DMS 273 (cell line): ENCODE results near the gene LITAF.
"Not testable (repeated sequence)": the region's sequence is repeated elsewhere in the genome, so short reads cannot be mapped to it uniquely, and the experiment has no call there.

ENCODE experiments used
- DNase-seq: peaks from one replicate; lab custom pipeline; 2025; ENCODE audit not compliant: unreplicated experiment; lab: John Stamatoyannopoulos, UW

The LITAF gene

GRCh38 chr16:11621539-11621919, 34.8 kb upstream of the LITAF start:
- DNase-seq: peak; percentile 54

DNA sequence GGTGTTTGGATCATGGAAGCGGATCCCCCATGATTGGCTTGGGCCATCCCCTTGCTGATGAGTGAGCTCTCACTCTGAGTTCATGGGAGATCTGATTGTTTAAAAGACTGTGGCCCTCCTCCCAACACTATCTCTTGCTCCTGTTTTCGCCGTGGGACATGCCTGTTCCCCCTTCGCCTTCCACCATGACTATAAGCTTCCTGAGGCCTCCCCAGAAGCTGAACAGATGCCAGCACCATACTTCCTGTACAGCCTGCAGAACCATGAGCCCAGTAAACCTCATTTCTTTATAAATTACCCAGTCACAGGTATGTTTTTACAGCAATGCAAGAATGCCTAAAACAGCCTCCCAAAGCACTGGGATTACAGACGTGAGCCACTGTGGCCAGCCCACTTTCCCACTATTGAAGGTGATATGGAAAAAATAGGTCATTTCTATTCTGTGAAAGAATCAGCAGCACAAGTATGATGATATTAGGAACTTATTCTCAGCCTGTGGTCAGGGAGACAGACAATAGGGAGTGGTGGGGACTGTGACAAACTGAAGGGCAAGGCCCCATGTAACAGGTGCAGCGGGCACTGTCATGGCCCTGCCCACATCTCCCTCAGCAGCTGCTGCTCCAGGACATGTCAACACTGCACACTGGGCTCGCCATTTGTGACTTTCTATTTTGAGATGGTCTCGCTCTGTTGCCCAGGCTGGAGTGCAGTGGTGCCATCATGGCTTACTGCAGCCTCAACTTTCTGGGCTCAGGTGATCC, 33.7 kb upstream of the LITAF start:
- DNase-seq: no peak

DNA sequence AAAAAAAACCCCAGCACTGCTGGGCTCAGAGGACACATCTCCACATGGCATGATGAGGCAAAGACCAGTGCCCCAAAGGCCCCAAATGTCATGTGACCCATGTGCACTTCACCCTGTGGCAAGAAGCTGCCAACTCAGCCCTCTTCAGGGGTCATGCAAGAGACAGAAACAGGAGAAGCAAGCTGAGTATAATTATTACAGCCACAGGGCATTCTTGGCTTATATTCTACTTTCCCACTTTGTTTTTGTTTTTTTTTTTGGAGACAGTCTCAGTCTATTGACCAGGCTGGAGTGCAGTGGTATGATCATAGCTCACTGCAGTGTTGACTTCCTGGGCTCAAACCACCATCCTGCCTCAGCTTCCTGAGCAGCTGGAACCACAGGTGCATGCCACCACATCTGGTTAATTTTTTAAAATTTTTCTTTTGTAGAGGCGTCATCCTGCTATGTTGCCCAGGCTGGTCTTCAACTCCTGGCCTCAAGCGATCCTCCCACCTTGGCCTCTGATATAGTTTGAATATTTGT, 32.7 kb upstream of the LITAF start:
- no peak for DNase-seq

DNA sequence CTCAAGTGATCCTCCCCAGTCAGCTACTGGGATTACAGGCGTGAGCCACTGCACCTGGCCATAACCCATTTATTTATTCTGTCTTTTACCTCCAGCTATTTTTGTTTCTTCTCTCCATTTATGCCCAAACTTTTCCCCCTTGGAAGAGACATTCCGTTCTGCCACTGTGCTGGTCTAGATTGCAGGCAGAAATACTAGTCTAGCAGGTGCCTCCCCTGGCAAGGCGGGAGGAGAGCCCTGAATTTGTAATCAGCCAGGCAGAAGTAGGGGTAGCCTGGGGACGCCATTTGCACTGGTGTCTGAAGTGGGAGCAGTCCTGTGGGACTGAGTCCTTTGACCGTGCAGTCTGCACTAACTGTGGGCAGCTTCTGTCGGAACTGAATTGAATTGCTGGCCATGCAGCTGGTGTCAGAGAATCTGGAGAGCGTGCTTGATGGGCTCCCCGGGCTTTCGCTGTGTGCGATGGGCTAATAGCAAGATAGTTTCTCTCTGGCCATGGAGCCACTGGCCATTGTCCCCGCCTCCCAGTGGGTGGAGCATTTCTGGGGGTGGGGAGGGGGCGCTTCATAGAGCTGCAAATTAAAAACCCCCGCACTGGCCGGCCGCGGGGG, 31.5 kb upstream of the LITAF start:
- DNase-seq: no peak

GRCh38 chr16:11615748-11616447, 29.2 kb upstream of the LITAF start:
- no peak for DNase-seq

DNA sequence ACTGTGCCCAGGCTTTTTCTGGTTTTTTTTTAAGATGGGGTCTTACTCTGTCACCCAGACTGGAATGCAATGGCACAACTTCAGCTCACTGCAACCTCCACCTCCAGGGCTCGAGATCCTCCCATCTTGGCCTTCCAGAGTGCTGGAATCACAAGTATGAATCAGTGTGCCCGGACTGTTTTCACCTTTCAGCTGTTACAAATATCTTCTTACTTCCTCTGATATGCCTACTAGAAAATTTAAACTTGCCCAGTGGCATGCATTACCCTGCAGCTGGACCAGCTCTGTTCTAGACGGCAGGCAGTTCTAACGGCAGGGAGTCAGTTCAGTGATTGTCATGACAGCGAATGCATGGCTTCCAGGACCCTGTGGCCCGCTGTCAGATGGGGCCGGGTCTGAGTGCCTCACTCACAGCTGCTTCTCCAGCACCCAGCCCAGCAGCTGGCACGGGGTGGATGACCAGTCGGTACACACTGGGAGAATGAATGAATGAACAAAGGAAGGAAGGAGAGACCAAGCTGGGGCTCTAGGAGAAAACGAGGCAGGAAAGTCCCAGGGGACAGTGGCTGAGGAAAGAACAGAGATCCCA, 28.0 kb upstream of the LITAF start:
- DNase-seq: peak; percentile 28

- peak; percentile 80 for DNase-seq
Measured at GRCh38 chr16:11613381-11614303, 26.9 kb upstream of the LITAF start.

DNA sequence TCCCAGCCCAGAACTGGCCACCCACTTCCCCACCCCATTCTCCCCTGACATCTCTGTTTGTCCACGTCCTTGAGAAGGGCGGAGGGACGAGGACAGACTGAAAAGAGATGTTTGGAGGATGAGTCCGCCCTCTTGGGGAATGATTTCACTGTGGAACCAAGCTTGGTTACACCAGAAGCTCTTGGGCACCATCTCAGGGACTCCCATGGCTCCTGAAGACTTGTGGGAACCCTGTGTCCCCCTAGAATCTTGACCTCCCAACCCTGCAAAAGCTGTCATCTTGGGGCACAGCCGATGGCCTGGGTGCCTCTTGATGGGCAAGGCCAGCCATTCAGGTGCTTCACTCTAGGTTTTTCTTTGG, 25.9 kb upstream of the LITAF start:
- DNase-seq: no peak

GRCh38 chr16:11611871-11612664, 25.3 kb upstream of the LITAF start:
- no peak for DNase-seq

DNA sequence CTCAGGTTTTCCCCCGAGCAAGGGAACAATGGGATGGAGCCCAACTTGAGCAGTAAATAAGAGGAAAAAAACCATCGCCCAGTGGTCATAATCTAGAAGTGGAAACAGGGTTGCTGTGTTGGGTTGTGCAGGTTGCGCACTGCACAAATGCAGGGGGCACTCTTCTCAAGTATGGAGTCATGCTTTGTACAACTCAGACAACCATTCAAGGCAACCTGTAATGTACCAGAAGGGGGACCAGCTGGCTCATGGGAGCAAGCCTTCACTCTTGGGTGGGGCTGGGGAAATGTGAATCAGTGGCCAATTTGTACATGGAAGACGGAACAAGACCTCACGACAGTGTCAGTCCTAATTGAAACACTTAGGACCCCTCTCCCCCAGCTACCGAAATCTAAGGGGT, 23.9 kb upstream of the LITAF start:
- DNase-seq: peak; percentile 72

- peak; percentile 59 for DNase-seq
Measured at GRCh38 chr16:11610121-11610505, 23.4 kb upstream of the LITAF start.

DNA sequence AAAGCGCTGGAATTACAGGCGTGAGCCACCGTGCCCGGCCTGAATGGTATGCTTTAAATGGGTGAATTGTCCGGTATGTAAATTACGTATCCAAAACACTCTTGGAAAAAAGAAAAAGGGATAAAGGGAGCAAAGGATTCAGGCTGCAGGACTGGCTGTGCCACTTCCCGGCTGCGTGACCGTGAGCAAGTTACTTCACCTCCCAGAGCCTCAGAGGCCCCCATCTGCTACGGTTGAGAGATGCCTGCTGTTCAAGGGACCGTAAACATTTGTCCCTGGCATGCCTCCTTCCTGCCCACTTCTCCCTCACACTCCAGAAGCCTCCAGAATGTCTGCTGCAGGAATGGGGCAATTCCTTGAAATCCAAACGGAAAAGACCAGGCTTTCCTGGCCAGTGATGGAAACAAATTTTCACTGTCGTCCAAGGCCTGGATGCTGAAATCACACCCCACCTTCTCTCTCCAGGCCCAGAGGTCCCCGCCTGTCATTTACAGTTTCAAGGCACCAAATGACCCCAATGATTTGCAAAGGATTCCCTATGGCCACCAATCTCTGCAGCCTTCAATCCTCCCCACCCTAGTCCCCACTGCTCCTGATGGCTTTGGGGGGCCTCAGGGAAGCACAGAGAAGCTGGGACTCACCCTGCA, 22.9 kb upstream of the LITAF start:
- DNase-seq: peak; percentile 87

DNA sequence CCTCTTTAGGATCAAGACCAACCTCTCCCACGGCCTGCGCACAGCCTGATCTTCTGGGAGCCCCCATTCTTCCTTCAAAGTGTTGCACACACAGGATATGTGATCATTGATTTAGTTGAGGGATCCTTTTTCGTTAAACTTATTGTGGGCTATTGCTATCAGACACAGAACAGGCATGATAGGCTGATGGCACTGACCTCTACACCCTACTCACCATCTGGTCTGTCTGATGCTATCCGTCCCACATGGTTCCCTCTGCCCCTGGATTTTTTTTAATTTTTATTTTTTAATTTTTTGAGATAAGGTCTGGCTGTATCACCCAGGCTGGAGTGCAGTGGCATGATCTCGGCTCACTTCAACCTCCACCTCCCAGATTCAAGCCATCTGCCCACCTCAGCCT, 19.2 kb upstream of the LITAF start:
- no peak for DNase-seq

- no peak for DNase-seq
Measured at GRCh38 chr16:11605564-11605886, 18.8 kb upstream of the LITAF start.

GRCh38 chr16:11604783-11605563, 18.3 kb upstream of the LITAF start:
- DNase-seq: no peak

GRCh38 chr16:11604296-11604695, 17.6 kb upstream of the LITAF start:
- DNase-seq: not testable (repeated sequence)

- no peak for DNase-seq
Measured at GRCh38 chr16:11603331-11603750, 16.6 kb upstream of the LITAF start.

DNA sequence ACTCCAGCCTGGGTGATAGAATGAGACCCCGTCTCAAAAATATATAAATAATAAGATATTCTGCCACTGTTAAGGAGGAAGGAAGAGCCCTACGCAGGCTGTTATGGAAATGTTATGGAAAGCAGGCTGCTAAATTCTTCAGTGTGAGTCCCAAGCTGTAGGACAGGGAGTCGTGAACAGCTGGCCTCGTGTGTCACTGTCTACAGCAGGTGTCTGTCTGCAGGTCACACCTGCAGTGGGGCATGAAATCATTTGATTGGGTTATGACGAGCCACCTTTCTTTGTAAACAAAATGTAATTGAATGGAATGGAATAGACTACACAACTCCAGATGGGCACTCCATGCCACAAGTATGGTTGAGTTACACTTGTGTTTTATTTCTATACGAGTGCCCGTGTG, 15.6 kb upstream of the LITAF start:
- DNase-seq: peak; percentile 27

DNA sequence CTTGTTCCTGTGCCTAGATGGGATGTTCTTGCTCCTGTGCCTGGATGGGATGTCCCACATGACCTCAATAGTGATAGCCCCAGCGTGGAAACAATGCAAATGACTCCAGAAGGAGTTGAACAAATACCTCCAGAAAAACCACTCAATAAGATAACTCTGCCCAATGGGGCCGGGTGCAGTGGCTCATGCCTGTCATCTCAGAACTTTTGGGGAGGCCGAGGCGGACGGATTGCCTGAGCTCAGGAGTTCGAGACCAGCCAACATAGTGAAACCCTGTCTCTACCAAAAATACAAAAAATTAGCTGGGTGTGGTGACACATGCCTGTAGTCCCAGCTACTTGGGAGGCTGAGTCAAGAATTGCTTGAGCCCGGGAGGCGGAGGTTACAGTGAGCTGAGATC, 15.2 kb upstream of the LITAF start:
- no peak for DNase-seq
